K562 (cell line): ENCODE data around the gene BIK.

ENCODE experiments used
- EWSR1 ChIP-seq: fragments of 450-650 bp; IDR thresholded peaks from 2 replicates; pipeline ENCODE4 v1.6.1; 2018; ENCODE audit warnings: borderline replicate concordance, mild to moderate bottlenecking, low read depth, moderate library complexity; ENCODE audit not compliant: partially characterized antibody
- EZH2 ChIP-seq: IDR thresholded peaks from 2 replicates; pipeline ENCODE4 v1.6.1; 2012; ENCODE audit warnings: low read depth, mild to moderate bottlenecking, inconsistent platforms, low read length, borderline replicate concordance
- HDAC2 ChIP-seq: fragments of 450-650 bp; IDR thresholded peaks from 2 replicates; pipeline ENCODE4 v1.6.1; 2016; ENCODE audit warnings: mild to moderate bottlenecking
- PHF20 ChIP-seq: fragments of 450-650 bp; IDR thresholded peaks from 2 replicates; pipeline ENCODE4 v1.6.1; 2018; ENCODE audit not compliant: partially characterized antibody
- SMAD1 ChIP-seq: fragments of 150-350 bp; IDR thresholded peaks from 2 replicates; pipeline ENCODE4 v1.6.1; 2014; ENCODE audit warnings: low read length, low read depth; ENCODE audit not compliant: partially characterized antibody
- ZNF165 ChIP-seq: fragments of 250-450 bp; sonication (Bioruptor Pico); IDR thresholded peaks from 2 replicates; pipeline ENCODE4 v1.4.0; 2020; ENCODE audit warnings: borderline replicate concordance
- ZNF23 ChIP-seq: fragments of 250-450 bp; sonication (Bioruptor Pico); IDR thresholded peaks from 2 replicates; pipeline ENCODE4 v1.4.0; 2020; ENCODE audit warnings: mild to moderate bottlenecking
- TF ChIP-seq, protein P1 (sequence below), 3 experiments: IDR thresholded peaks in 2 of 3; conservative IDR thresholded peaks in 1 of 3; 2 replicates each; pipeline ENCODE4 v1.5.1; 2011 to 2012; ENCODE audit warnings: low read length in 3 of 3, mild to moderate bottlenecking in 3 of 3, control low read depth in 2 of 3, improper control_type of control experiment in 1 of 3, inconsistent platforms in 1 of 3, low read depth in 1 of 3, mixed read lengths in 1 of 3, moderate library complexity in 1 of 3; ENCODE audit not compliant: insufficient read depth in 2 of 3
- TF ChIP-seq, protein P2 (sequence below), 2 experiments: fragments of 450-650 bp; formaldehyde crosslinking in 1 of 2; IDR thresholded peaks; 2 replicates each; pipeline versions ENCODE4 v1.4.0 to v1.6.1; 2014 to 2020; ENCODE audit warnings: mild to moderate bottlenecking in 2 of 2, borderline replicate concordance in 1 of 2, low read depth in 1 of 2
- TF ChIP-seq, protein P3 (sequence below): fragments of 450-650 bp; IDR thresholded peaks from 2 replicates; pipeline ENCODE4 v1.6.1; 2017; ENCODE audit warnings: antibody characterized with exemption
- TF ChIP-seq, protein P4 (sequence below): fragments of 150-350 bp; conservative IDR thresholded peaks from 2 replicates; pipeline ENCODE4 v1.6.1; 2014; ENCODE audit warnings: low read length

DNA sequence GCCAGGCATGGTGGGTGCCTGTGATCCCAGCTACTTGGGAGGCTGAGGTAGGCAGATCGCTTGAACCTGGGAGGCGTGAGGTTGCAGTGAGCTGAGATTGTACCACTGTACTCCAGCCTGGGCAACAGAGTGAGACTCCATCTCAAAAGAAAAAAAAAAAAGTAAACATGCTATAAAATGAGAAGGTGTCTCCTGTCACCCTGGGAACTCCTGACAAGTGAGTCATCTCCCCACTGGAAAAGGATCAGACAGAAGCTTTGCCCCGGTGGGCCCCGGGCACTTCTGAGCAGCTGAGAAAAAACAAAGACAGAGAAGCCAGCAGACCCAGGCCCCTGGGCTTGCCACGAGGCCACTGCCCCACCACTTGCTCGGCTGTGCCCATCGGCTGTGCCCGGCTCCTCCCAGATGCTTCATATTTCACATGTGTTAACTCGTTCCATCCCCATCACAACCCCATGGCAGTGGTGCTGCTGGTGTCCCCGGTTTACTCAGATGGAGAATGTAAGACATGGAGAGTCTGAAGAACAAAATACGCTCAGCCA, 43.6 kb upstream of the BIK start:
- TF ChIP-seq EWSR1, result no peak
- no peak for TF ChIP-seq SMAD1
- TF ChIP-seq, protein P1, sequence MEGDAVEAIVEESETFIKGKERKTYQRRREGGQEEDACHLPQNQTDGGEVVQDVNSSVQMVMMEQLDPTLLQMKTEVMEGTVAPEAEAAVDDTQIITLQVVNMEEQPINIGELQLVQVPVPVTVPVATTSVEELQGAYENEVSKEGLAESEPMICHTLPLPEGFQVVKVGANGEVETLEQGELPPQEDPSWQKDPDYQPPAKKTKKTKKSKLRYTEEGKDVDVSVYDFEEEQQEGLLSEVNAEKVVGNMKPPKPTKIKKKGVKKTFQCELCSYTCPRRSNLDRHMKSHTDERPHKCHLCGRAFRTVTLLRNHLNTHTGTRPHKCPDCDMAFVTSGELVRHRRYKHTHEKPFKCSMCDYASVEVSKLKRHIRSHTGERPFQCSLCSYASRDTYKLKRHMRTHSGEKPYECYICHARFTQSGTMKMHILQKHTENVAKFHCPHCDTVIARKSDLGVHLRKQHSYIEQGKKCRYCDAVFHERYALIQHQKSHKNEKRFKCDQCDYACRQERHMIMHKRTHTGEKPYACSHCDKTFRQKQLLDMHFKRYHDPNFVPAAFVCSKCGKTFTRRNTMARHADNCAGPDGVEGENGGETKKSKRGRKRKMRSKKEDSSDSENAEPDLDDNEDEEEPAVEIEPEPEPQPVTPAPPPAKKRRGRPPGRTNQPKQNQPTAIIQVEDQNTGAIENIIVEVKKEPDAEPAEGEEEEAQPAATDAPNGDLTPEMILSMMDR (IDR thresholded peaks at IDR 0.05 in 2 of 3, conservative IDR thresholded peaks at IDR 0.05 in 1 of 3; ENCODE audit: insufficient read depth in 2 of 3, low read depth in 1 of 3, low read length in 3 of 3), result no peak
- TF ChIP-seq ZNF165 (CRISPR knock-in tag), result no peak
- TF ChIP-seq PHF20, result no peak
- TF ChIP-seq, protein P2, sequence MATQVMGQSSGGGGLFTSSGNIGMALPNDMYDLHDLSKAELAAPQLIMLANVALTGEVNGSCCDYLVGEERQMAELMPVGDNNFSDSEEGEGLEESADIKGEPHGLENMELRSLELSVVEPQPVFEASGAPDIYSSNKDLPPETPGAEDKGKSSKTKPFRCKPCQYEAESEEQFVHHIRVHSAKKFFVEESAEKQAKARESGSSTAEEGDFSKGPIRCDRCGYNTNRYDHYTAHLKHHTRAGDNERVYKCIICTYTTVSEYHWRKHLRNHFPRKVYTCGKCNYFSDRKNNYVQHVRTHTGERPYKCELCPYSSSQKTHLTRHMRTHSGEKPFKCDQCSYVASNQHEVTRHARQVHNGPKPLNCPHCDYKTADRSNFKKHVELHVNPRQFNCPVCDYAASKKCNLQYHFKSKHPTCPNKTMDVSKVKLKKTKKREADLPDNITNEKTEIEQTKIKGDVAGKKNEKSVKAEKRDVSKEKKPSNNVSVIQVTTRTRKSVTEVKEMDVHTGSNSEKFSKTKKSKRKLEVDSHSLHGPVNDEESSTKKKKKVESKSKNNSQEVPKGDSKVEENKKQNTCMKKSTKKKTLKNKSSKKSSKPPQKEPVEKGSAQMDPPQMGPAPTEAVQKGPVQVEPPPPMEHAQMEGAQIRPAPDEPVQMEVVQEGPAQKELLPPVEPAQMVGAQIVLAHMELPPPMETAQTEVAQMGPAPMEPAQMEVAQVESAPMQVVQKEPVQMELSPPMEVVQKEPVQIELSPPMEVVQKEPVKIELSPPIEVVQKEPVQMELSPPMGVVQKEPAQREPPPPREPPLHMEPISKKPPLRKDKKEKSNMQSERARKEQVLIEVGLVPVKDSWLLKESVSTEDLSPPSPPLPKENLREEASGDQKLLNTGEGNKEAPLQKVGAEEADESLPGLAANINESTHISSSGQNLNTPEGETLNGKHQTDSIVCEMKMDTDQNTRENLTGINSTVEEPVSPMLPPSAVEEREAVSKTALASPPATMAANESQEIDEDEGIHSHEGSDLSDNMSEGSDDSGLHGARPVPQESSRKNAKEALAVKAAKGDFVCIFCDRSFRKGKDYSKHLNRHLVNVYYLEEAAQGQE (IDR thresholded peaks at IDR 0.05; ENCODE audit: borderline replicate concordance), result no peak
- TF ChIP-seq, protein P2 (CRISPR knock-in tag; IDR thresholded peaks at IDR 0.05; ENCODE audit: low read depth), result no peak
- TF ChIP-seq ZNF23, result no peak
- no peak for TF ChIP-seq EZH2
- TF ChIP-seq, protein P3, sequence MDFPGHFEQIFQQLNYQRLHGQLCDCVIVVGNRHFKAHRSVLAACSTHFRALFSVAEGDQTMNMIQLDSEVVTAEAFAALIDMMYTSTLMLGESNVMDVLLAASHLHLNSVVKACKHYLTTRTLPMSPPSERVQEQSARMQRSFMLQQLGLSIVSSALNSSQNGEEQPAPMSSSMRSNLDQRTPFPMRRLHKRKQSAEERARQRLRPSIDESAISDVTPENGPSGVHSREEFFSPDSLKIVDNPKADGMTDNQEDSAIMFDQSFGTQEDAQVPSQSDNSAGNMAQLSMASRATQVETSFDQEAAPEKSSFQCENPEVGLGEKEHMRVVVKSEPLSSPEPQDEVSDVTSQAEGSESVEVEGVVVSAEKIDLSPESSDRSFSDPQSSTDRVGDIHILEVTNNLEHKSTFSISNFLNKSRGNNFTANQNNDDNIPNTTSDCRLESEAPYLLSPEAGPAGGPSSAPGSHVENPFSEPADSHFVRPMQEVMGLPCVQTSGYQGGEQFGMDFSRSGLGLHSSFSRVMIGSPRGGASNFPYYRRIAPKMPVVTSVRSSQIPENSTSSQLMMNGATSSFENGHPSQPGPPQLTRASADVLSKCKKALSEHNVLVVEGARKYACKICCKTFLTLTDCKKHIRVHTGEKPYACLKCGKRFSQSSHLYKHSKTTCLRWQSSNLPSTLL, result no peak
- TF ChIP-seq HDAC2, result no peak
- TF ChIP-seq, protein P4, sequence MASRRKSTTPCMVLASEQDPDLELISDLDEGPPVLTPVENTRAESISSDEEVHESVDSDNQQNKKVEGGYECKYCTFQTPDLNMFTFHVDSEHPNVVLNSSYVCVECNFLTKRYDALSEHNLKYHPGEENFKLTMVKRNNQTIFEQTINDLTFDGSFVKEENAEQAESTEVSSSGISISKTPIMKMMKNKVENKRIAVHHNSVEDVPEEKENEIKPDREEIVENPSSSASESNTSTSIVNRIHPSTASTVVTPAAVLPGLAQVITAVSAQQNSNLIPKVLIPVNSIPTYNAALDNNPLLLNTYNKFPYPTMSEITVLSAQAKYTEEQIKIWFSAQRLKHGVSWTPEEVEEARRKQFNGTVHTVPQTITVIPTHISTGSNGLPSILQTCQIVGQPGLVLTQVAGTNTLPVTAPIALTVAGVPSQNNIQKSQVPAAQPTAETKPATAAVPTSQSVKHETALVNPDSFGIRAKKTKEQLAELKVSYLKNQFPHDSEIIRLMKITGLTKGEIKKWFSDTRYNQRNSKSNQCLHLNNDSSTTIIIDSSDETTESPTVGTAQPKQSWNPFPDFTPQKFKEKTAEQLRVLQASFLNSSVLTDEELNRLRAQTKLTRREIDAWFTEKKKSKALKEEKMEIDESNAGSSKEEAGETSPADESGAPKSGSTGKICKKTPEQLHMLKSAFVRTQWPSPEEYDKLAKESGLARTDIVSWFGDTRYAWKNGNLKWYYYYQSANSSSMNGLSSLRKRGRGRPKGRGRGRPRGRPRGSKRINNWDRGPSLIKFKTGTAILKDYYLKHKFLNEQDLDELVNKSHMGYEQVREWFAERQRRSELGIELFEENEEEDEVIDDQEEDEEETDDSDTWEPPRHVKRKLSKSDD, result no peak
